Endothelial cell of umbilical vein (primary cell): ENCODE measurements around the gene CCR1. TPM values are rescaled to one million over a fixed set of nuclear protein-coding genes. Genes with fewer than 3 reads are reported as not detected.

Experiments
- BruUV-seq: library from RNA; stranded (reverse); fragments of 400-500 nt; replicated peaks from 2 replicates; lab custom pipeline; 2021; lab: Mats Ljungman, UMichigan
- CTCF ChIA-PET: fragments of 300-600, 350-600 bp; sonication (Branson Sonifier 250); formaldehyde crosslinking; loops from one replicate; lab custom pipeline; 2021; ENCODE audit warnings: antibody characterized with exemption, inconsistent platforms; lab: Charles Lee
- POLR2A ChIA-PET: fragments of 300-600, 350-600 bp; sonication (Branson Sonifier 250); formaldehyde crosslinking; loops from one replicate; lab custom pipeline; 2021; ENCODE audit warnings: antibody characterized with exemption, inconsistent platforms; lab: Charles Lee
- DNase-seq: peaks from one replicate; pipeline ENCODE4 v3.0.0-alpha.2; 2011; ENCODE audit warnings: low read depth, low spot score
- FAIRE-seq: peaks from 2 replicates; lab custom pipeline; 2011; peaks lifted over from hg19 to GRCh38; lab: Jason Lieb, UNC
- H2AFZ ChIP-seq: 2 replicates; pipeline ENCODE4 v1.6.0; 2012; ENCODE audit warnings: low read depth, low read length, control low read depth, inconsistent platforms
- H3K27ac ChIP-seq: 2 replicates; pipeline ENCODE4 v1.5.1; 2011; ENCODE audit warnings: low read depth, mild to moderate bottlenecking, control low read depth, low read length, moderate library complexity; ENCODE audit not compliant: insufficient read depth
- H3K27me3 ChIP-seq, 2 experiments: 2 replicates each; pipeline versions ENCODE4 v1.6.0 to v1.6.1; 2011; ENCODE audit warnings: low read length in 2 of 2, mixed read lengths in 1 of 2; ENCODE audit not compliant: control insufficient read depth in 2 of 2, insufficient read depth in 2 of 2
- H3K36me3 ChIP-seq, 2 experiments: 2 replicates in 1 of 2; 3 replicates in 1 of 2; pipeline ENCODE4 v1.5.1; 2011; ENCODE audit warnings: low read length in 2 of 2, mild to moderate bottlenecking in 1 of 2, moderate library complexity in 1 of 2; ENCODE audit not compliant: control insufficient read depth in 2 of 2, insufficient read depth in 2 of 2; ENCODE audit errors: extremely low read depth in 1 of 2
- H3K4me1 ChIP-seq: 3 replicates; pipeline ENCODE4 v1.5.1; 2011; ENCODE audit warnings: mild to moderate bottlenecking, low read length; ENCODE audit not compliant: control insufficient read depth, insufficient read depth; ENCODE audit errors: extremely low read depth
- H3K4me2 ChIP-seq: 2 replicates; pipeline ENCODE4 v1.6.1; 2011; ENCODE audit warnings: low read length, control low read depth, mixed read lengths; ENCODE audit not compliant: insufficient read depth
- H3K4me3 ChIP-seq, 3 experiments: fragments of 200-600 bp in 1 of 3; sonication (generic), shearing (Covaris generic) in 1 of 3; replicated peaks in 1 of 3; 2 replicates each; pipeline ENCODE4 v1.5.1; 2011 to 2016; ENCODE audit warnings: control low read depth in 3 of 3, low read length in 3 of 3, mild to moderate bottlenecking in 2 of 3, inconsistent platforms in 1 of 3, low read depth in 1 of 3, moderate library complexity in 1 of 3; ENCODE audit not compliant: insufficient read depth in 1 of 3
- H3K79me2 ChIP-seq: 2 replicates; pipeline ENCODE4 v1.6.0; 2012; ENCODE audit warnings: low read length, inconsistent platforms; ENCODE audit not compliant: control insufficient read depth, insufficient read depth
- H3K9ac ChIP-seq: replicated peaks from 2 replicates; pipeline ENCODE3; 2011; ENCODE audit warnings: low read length, control low read depth; ENCODE audit not compliant: insufficient read depth; ENCODE audit errors: extremely low read depth
- H3K9me1 ChIP-seq: replicated peaks from 3 replicates; pipeline ENCODE4 v1.6.0; 2011; ENCODE audit warnings: mild to moderate bottlenecking, low read length; ENCODE audit not compliant: control insufficient read depth, insufficient read depth; ENCODE audit errors: extremely low read depth
- H3K9me3 ChIP-seq: replicated peaks from 2 replicates; pipeline ENCODE4 v1.5.1; 2012; ENCODE audit warnings: low read length, inconsistent platforms; ENCODE audit not compliant: control insufficient read depth, insufficient read depth
- H4K20me1 ChIP-seq: replicated peaks from 2 replicates; pipeline ENCODE3; 2011; ENCODE audit warnings: mild to moderate bottlenecking, low read length; ENCODE audit not compliant: control insufficient read depth, insufficient read depth; ENCODE audit errors: extremely low read depth
- CTCF ChIP-seq, 2 donors: IDR thresholded peaks; 1 replicate in 1 of 2; 2 replicates in 1 of 2; pipeline ENCODE4 v1.5.1; 2011; ENCODE audit warnings: low read length in 2 of 2, mild to moderate bottlenecking in 2 of 2, moderate library complexity in 2 of 2, control low read depth in 1 of 2, inconsistent platforms in 1 of 2, low read depth in 1 of 2; ENCODE audit not compliant: insufficient read depth in 1 of 2; ENCODE audit errors: extremely low read depth in 1 of 2
- EZH2 ChIP-seq: IDR thresholded peaks from 2 replicates; pipeline ENCODE4 v1.6.1; 2012; ENCODE audit warnings: borderline replicate concordance, low read depth, mild to moderate bottlenecking, moderate library complexity, low read length, inconsistent platforms; ENCODE audit not compliant: severe bottlenecking
- FOS ChIP-seq: IDR thresholded peaks from 2 replicates; pipeline ENCODE4 v1.6.1; 2011; ENCODE audit warnings: mild to moderate bottlenecking, low read length, moderate library complexity, borderline replicate concordance; ENCODE audit not compliant: insufficient read depth
- GATA2 ChIP-seq: IDR thresholded peaks from 2 replicates; pipeline ENCODE4 v1.7.0; 2011; ENCODE audit warnings: low read depth, mild to moderate bottlenecking, moderate library complexity, mixed read lengths, low read length; ENCODE audit not compliant: insufficient read length, insufficient read depth
- JUN ChIP-seq: IDR thresholded peaks from 2 replicates; pipeline ENCODE4 v1.6.1; 2011; ENCODE audit warnings: borderline replicate concordance, low read depth; ENCODE audit not compliant: insufficient read length, insufficient read depth
- MAX ChIP-seq: IDR thresholded peaks from 2 replicates; pipeline ENCODE4 v1.6.1; 2011; ENCODE audit not compliant: insufficient read depth, insufficient read length
- MYC ChIP-seq: IDR thresholded peaks from one replicate; pipeline ENCODE4 v1.6.1; 2011; ENCODE audit warnings: mild to moderate bottlenecking, low read depth, low read length
- POLR2A ChIP-seq: IDR thresholded peaks from 2 replicates; pipeline ENCODE4 v1.6.1; 2012; ENCODE audit warnings: low read depth, mild to moderate bottlenecking, control low read depth, low read length
- POLR2AphosphoS5 ChIP-seq: IDR thresholded peaks from 2 replicates; pipeline ENCODE4 v1.6.1; 2012; ENCODE audit warnings: low read depth, mild to moderate bottlenecking, control low read depth, low read length, moderate library complexity; ENCODE audit not compliant: insufficient read depth
- dilution Hi-C: fragments of 300-500 bp; cut with MboI; formaldehyde crosslinking; loops from one replicate; pipeline ENCODE4 v1.15.0; 2019; ENCODE audit warnings: low sequenced_read_pairs; ENCODE audit not compliant: extremely low pct_ligation_motif_present
- intact Hi-C: fragments of 100-400 bp; cut with micrococcal nuclease; formaldehyde crosslinking; loops from one replicate; pipeline ENCODE4 v1.10.0; 2022
- polyA plus RNA-seq, 4 experiments: library from polyadenylated mRNA; depleted of rRNA in 3 of 4; stranded (reverse) in 3 of 4; unstranded in 1 of 4; fragments of >200 nt; gene quantifications; 2 replicates each; pipeline versions ENCODE4 v1.2.1 to v1.2.3, GENCODE V29; 2011 to 2012; ENCODE audit warnings: missing spikeins in 1 of 4
- total RNA-seq: library from RNA; stranded (reverse); gene quantifications from 2 replicates; pipeline ENCODE4 v1.2.3, GENCODE V29; 2021

Gene CCR1
- total and polyA plus RNA-seq, 2 donors (not counting 3 experiments of a cell fraction or from before 2014, with no cell fraction given): not detected

- H3K79me2 ChIP-seq: no peaks in the 10 kb centered on the region
- no peaks in the 10 kb centered on the region for H3K36me3 ChIP-seq
- no peak overlapping the region for H3K4me2 ChIP-seq
- H2AFZ ChIP-seq: no peak overlapping the region
- no peaks in the 10 kb centered on the region for H4K20me1 ChIP-seq
- dilution Hi-C loops (no loop called here), intact Hi-C loops (no loop called here)
- ChIA-PET POLR2A (no interaction called here), CTCF (no interaction called here)
- FAIRE-seq (no peak), DNase-seq (no peak)
- no peak overlapping the region for H3K9ac ChIP-seq
- H3K4me3 ChIP-seq: no peak overlapping the region
- no peak overlapping the region for H3K27ac ChIP-seq
- H3K9me1 ChIP-seq: no peaks in the 10 kb centered on the region
- TF ChIP-seq GATA2: no peak
- no peak for TF ChIP-seq POLR2AphosphoS5
- no peak for TF ChIP-seq JUN
- TF ChIP-seq MYC: no peak
- TF ChIP-seq CTCF (IDR thresholded peaks at IDR 0.05; ENCODE audit: extremely low read depth in 1 of 2, insufficient read depth in 1 of 2, low read depth in 1 of 2, low read length in 2 of 2): no peak
- TF ChIP-seq POLR2A: no peak
- no peak for TF ChIP-seq FOS
- TF ChIP-seq MAX: no peak
- no peak for TF ChIP-seq EZH2
- no peaks in the 10 kb centered on the region for H3K27me3 ChIP-seq
- H3K4me1 ChIP-seq: no peaks in the 10 kb centered on the region
- no TSS peak for BruUV-seq
- no peaks in the 10 kb centered on the region for H3K9me3 ChIP-seq
Observed at GRCh38 chr3:46222435-46223161, 14.5 kb upstream of the CCR1 start.
